Psoas muscle (tissue), 8 donors: ENCODE results near the gene DPEP1. TPM values are rescaled to one million over a fixed set of nuclear protein-coding genes. Genes with fewer than 3 reads are reported as not detected.

ENCODE experiments used
- ATAC-seq, 4 donors: fragments of 200-7000 bp; cut with Tn5 transposase; one replicate each; pipeline ENCODE4 v1.9.1; 2020; ENCODE audit warnings: moderate library complexity in 3 of 4, mild to moderate bottlenecking in 2 of 4
- DNase-seq, 2 donors: peaks; one replicate each; pipeline ENCODE4 v3.0.0-alpha.2; 2020
- H3K27ac ChIP-seq: fragments of 200-600 bp; one replicate; pipeline ENCODE4 v1.8.0; 2022
- H3K27me3 ChIP-seq, 3 donors: fragments of 200-600 bp in 1 of 3; one replicate each; pipeline versions ENCODE4 v1.6.1 to v1.8.0; 2013 to 2022; ENCODE audit warnings: low read length in 2 of 3, mild to moderate bottlenecking in 2 of 3, moderate library complexity in 1 of 3; ENCODE audit not compliant: insufficient read depth in 3 of 3
- H3K36me3 ChIP-seq, 2 donors: fragments of 200-600 bp in 1 of 2; one replicate each; pipeline versions ENCODE4 v1.6.1 to v1.8.0; 2013 to 2022; ENCODE audit warnings: low read depth in 1 of 2, mild to moderate bottlenecking in 1 of 2, moderate library complexity in 1 of 2; ENCODE audit not compliant: insufficient read depth in 1 of 2
- H3K4me1 ChIP-seq: fragments of 200-600 bp; one replicate; pipeline ENCODE4 v1.8.0; 2022
- H3K4me3 ChIP-seq: fragments of 200-600 bp; one replicate; pipeline ENCODE4 v1.8.0; 2022; ENCODE audit warnings: mild to moderate bottlenecking
- H3K9me3 ChIP-seq: fragments of 200-600 bp; one replicate; pipeline ENCODE4 v1.8.0; 2022
- WGBS, 3 donors: extraction: QIAGEN DNeasy Blood & Tissue Kit; methylation state at CpG; one replicate each; pipeline versions ENCODE4 v1.1.6 to v1.1.7; 2013; 5-methylcytosine and 5-hydroxymethylcytosine counted together
- intact Hi-C, 2 donors: fragments of 100-400 bp; cut with DNase I; formaldehyde crosslinking; loops; one replicate each; pipeline versions ENCODE4 v1.11.0 to v1.14.2; 2022
- polyA plus RNA-seq, 3 donors: library from polyadenylated mRNA; stranded (reverse); fragments of 200-250 nt; gene quantifications; one replicate each; pipeline ENCODE4 v1.2.3, GENCODE V29; 2013
- total RNA-seq, 4 donors: library from RNA; stranded (reverse); fragmentation: NEBNext Ultra II Directional in 2 of 4; extraction: Animal tissue kit (Norgen Biotek cat#: 25700) in 2 of 4; gene quantifications; one replicate each; pipeline versions ENCODE4 v1.2.1 to v1.2.4, GENCODE V29; 2021 to 2023
- TF ChIP-seq, protein P1 (sequence below): fragments of 200-600 bp; IDR thresholded peaks from one replicate; pipeline ENCODE4 v1.8.0; 2022; ENCODE audit warnings: antibody characterized with exemption
- donor health status: healthy with polysubstance abuse.
- donor health status: DM: no; HTN: no; CAD: no; lungs with moderate emphysema.
- donor health status: Bipolar disorder and iron deficiency.
- donor health status: healthy.
- donor health status: DM: yes; HTN: yes; CAD: no.
- donor health status: DM: no; HTN: no; CAD: no.
- donor health status: DM: no; HTN: no; CAD: no.
- donor health status: DM: yes; HTN: yes; CAD: no.

DPEP1 gene
- total and polyA plus RNA-seq, 7 donors: 0.04 to 0.16 TPM; not detected in 5

- TF ChIP-seq, protein P1, sequence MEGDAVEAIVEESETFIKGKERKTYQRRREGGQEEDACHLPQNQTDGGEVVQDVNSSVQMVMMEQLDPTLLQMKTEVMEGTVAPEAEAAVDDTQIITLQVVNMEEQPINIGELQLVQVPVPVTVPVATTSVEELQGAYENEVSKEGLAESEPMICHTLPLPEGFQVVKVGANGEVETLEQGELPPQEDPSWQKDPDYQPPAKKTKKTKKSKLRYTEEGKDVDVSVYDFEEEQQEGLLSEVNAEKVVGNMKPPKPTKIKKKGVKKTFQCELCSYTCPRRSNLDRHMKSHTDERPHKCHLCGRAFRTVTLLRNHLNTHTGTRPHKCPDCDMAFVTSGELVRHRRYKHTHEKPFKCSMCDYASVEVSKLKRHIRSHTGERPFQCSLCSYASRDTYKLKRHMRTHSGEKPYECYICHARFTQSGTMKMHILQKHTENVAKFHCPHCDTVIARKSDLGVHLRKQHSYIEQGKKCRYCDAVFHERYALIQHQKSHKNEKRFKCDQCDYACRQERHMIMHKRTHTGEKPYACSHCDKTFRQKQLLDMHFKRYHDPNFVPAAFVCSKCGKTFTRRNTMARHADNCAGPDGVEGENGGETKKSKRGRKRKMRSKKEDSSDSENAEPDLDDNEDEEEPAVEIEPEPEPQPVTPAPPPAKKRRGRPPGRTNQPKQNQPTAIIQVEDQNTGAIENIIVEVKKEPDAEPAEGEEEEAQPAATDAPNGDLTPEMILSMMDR: no peak
- no peak overlapping the region for H3K27ac ChIP-seq
- no peak for ATAC-seq
- no peak for DNase-seq
- H3K27me3 ChIP-seq: peaks cover 0 to 61% (median 7%) of the 10 kb centered on the region in 3 donors
- no peak overlapping the region for H3K4me3 ChIP-seq
- H3K9me3 ChIP-seq: no peaks in the 10 kb centered on the region
- no peaks in the 10 kb centered on the region for H3K4me1 ChIP-seq
- 75 to 83% (median 80%) methylated on average over 32 of the region's 32 CpGs for WGBS, 3 donors
- no peaks in the 10 kb centered on the region for H3K36me3 ChIP-seq
- intact Hi-C loops: no loop called here
Measured at GRCh38 chr16:89621698-89622409, 8.4 kb downstream of the DPEP1 start.

DNA sequence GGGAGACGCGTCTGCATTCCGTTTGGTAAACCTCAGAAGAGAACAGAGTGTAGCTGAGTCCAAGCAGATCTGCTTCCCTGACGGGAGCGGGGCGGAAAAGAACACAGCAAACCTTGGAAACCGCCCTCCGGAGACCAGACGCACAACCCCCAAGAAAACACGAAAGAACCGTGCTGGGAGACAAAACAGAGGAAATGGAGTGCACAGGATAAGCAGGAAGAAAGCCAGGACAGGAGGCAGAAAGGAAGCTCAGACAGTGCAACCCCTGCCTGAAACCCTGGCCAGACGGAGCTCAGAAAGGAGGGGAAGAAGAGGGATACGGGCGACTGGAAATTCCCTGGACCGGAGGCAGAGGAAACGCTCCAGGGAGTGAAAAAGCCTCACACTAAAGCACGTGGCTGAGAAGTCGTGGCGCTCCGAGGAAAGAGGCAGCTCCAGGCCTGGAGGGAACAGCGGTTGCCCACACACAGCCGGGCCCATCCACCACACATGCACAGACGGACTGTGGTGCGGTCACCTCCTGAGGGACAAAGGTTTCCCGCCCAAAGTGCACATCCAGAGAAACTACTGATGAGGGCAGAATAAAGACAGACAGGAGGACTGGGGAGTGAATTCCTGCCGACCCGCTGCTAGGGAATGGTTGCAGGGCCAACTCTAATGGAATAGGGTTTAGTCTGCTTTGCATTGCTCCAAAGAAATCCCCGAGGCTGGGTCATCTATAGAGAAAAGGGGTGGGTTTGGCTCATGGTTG is 10.2 kb downstream of the DPEP1 start:
- no peak for ATAC-seq
- WGBS, 3 donors: 25 to 28% (median 27%) methylated on average over 28 of the region's 28 CpGs
- Histone ChIP-seq H3K27me3 (peaks cover 0 to 61% (median 5%) of the 10 kb centered on the region in 3 donors), H3K27ac (no peak overlapping the region), H3K4me3 (no peak overlapping the region), H3K36me3 (no peaks in the 10 kb centered on the region), H3K9me3 (no peaks in the 10 kb centered on the region), H3K4me1 (no peaks in the 10 kb centered on the region)
- TF ChIP-seq, protein P1: no peak
- DNase-seq: no peak
- intact Hi-C loops: no loop called here

DNA sequence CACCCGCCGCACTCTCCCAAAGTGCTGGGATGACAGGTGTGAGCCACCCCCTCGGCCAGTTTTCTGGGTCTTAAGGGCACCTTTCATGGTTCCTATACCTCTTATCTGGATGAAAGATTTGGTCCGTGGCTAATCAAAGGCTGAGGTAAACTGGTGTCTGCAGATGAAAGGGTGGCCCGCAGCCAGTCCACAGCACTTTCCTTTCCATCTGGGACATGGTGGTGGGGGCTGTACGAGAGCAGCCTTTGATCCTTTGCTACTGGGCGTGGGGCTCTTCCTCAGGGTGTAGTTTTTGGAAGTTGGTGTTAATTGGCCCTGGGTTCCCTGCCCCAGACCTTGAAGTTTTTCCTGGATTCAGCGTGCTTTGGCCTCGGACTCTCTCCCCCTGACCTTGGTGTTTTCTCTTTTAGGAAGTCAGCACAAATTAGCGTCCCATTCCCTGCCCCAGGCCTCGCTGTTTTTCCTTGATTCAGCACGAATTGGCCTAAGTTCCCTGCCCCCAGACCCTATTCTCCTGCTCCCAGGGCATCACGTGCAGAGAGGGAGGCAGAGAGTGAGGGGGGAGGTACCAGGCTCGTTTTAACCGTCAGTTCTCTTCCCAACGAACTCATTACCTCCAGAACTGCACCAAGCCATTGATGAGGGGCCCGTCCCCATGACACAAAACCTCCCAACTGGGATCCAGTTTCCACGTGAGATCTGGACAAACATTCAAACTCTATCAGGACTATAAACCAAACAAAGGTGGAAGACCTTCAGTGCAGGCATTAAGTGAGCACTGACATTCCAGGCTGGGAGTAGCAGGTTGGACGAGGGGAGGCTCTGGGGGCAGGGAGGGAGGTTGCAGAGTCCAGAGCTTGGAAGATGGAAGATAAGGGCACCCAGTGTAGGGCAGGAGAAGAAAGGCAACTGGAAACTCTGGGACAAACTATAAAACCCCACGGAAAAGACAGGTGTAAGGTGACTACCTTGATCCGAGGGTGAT is 11.6 kb downstream of the DPEP1 start:
- TF ChIP-seq, protein P1: no peak
- ATAC-seq: no peak

GRCh38 chr16:89629827-89630610 is 16.6 kb downstream of the DPEP1 start:
- TF ChIP-seq, protein P1: no peak
- intact Hi-C loops: loop anchor here in 1 of 2 donors (10.0 kb wide), 1 partner anchor 55 kb away; the partner anchor contains the start of gene CPNE7
- Histone ChIP-seq H3K9me3 (no peaks in the 10 kb centered on the region), H3K27me3 (peaks cover 0 to 59% (median 3%) of the 10 kb centered on the region in 3 donors), H3K36me3 (no peaks in the 10 kb centered on the region), H3K27ac (no peak overlapping the region), H3K4me3 (no peak overlapping the region), H3K4me1 (no peaks in the 10 kb centered on the region)
- ATAC-seq: no peak
- WGBS, 3 donors: 82 to 90% (median 85%) methylated on average over 16 to 17 of the region's 17 CpGs
- no peak for DNase-seq

More for the DNA sequence above, 11.6 kb downstream of the DPEP1 start:
- 32 to 40% (median 34%) methylated on average over 21 of the region's 21 CpGs for WGBS, 3 donors
- H3K9me3 ChIP-seq: no peaks in the 10 kb centered on the region
- peaks cover 0 to 64% (median 5%) of the 10 kb centered on the region in 3 donors for H3K27me3 ChIP-seq
- no peak overlapping the region for H3K27ac ChIP-seq
- no peak for DNase-seq
- intact Hi-C loops: no loop called here
- H3K4me3 ChIP-seq: no peak overlapping the region
- H3K4me1 ChIP-seq: no peaks in the 10 kb centered on the region
- H3K36me3 ChIP-seq: no peaks in the 10 kb centered on the region
